Breast epithelium (tissue), 4 donors: ENCODE results near the gene COL8A2. TPM values are rescaled to one million over a fixed set of nuclear protein-coding genes. Genes with fewer than 3 reads are reported as not detected.

Source experiments
- DNase-seq, 2 donors: peaks; one replicate each; pipeline ENCODE4 v3.0.0-alpha.2; 2019; ENCODE audit warnings: low spot score in 2 of 2
- H3K27ac ChIP-seq, 2 donors: fragments of 200-600 bp; sonication (generic) in 1 of 2; one replicate each; pipeline ENCODE4 v1.5.1; 2016 to 2019; ENCODE audit warnings: mild to moderate bottlenecking in 1 of 2
- H3K27me3 ChIP-seq, 2 donors: fragments of 200-600 bp; sonication (generic) in 1 of 2; one replicate each; pipeline versions ENCODE4 v1.5.1 to v1.6.0; 2017 to 2019; ENCODE audit warnings: control low read depth in 1 of 2, mild to moderate bottlenecking in 1 of 2
- H3K36me3 ChIP-seq: fragments of 200-600 bp; one replicate; pipeline ENCODE4 v1.5.1; 2019
- H3K4me1 ChIP-seq, 2 donors: fragments of 200-600 bp; sonication (generic); one replicate each; pipeline ENCODE4 v1.5.1; 2016 to 2019; ENCODE audit warnings: control low read depth in 1 of 2
- H3K4me3 ChIP-seq, 3 donors: fragments of 200-600 bp; sonication (generic); 1 replicate in 2 of 3; 2 replicates in 1 of 3; pipeline ENCODE4 v1.5.1; 2016 to 2019; ENCODE audit warnings: mild to moderate bottlenecking in 3 of 3, moderate library complexity in 2 of 3
- H3K9me3 ChIP-seq, 2 donors: fragments of 200-600 bp; sonication (generic) in 1 of 2; one replicate each; pipeline ENCODE4 v1.5.1; 2016 to 2019; ENCODE audit warnings: control low read depth in 1 of 2
- POLR2A ChIP-seq: fragments of 450-650 bp; IDR thresholded peaks from one replicate; pipeline ENCODE4 v1.6.1; 2016; ENCODE audit warnings: antibody characterized with exemption, mild to moderate bottlenecking, moderate library complexity
- POLR2AphosphoS5 ChIP-seq, 3 donors: sonication (generic); formaldehyde crosslinking; IDR thresholded peaks; one replicate each; pipeline ENCODE4 v1.6.1; 2017; ENCODE audit warnings: antibody characterized with exemption in 3 of 3
- intact Hi-C: fragments of 100-400 bp; cut with DNase I; formaldehyde crosslinking; loops from one replicate; pipeline ENCODE4 v1.15.1; 2023; ENCODE audit warnings: low total_unique reads
- total RNA-seq, 3 donors: library from RNA; depleted of rRNA; stranded (reverse); fragments of >200 nt; gene quantifications; one replicate each; pipeline ENCODE4 v1.1.0, GENCODE V29; 2016
- TF ChIP-seq, protein P1 (sequence below), 3 donors: fragments of 450-650 bp; IDR thresholded peaks; one replicate each; pipeline ENCODE4 v1.5.1; 2016 to 2017; ENCODE audit warnings: antibody characterized with exemption in 3 of 3, mild to moderate bottlenecking in 3 of 3, moderate library complexity in 3 of 3

COL8A2 gene
- total RNA-seq, 3 donors from 2014 or later: 3.4 to 20.6 (median 11.1) TPM

DNA sequence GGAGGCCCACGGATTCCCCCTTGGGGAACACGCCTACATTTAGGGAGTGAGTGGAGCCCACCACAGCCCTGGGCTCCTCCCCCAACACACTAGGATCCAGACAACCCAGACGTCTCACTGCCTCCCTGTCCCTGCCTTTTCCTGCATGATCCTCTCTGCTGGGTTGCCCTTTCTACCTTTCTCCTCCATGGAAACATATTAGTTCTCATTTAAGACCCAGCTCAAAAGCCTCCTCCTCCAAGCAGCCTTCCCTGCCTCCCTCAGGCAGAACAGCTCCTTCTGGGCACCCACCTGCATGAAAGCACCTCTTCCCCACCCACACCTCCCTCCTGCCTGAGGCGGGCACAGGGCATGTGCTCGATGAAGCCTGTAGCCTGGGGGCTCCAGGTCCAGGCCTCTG is 10.7 kb downstream of the COL8A2 start:
- Histone ChIP-seq H3K4me1 (peaks cover 4 to 21% of the 10 kb centered on the region in 2 donors), H3K27me3 (no peaks in the 10 kb centered on the region), H3K36me3 (no peaks in the 10 kb centered on the region), H3K9me3 (no peaks in the 10 kb centered on the region), H3K4me3 (no peak overlapping the region), H3K27ac (peak overlapping the region; percentile 67 to 86)
- intact Hi-C loops: no loop called here
- TF ChIP-seq POLR2A (no peak), POLR2AphosphoS5 (IDR thresholded peaks at IDR 0.05) (no peak)
- TF ChIP-seq, protein P1, sequence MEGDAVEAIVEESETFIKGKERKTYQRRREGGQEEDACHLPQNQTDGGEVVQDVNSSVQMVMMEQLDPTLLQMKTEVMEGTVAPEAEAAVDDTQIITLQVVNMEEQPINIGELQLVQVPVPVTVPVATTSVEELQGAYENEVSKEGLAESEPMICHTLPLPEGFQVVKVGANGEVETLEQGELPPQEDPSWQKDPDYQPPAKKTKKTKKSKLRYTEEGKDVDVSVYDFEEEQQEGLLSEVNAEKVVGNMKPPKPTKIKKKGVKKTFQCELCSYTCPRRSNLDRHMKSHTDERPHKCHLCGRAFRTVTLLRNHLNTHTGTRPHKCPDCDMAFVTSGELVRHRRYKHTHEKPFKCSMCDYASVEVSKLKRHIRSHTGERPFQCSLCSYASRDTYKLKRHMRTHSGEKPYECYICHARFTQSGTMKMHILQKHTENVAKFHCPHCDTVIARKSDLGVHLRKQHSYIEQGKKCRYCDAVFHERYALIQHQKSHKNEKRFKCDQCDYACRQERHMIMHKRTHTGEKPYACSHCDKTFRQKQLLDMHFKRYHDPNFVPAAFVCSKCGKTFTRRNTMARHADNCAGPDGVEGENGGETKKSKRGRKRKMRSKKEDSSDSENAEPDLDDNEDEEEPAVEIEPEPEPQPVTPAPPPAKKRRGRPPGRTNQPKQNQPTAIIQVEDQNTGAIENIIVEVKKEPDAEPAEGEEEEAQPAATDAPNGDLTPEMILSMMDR (IDR thresholded peaks at IDR 0.05): no peak
- DNase-seq: no peak

DNA sequence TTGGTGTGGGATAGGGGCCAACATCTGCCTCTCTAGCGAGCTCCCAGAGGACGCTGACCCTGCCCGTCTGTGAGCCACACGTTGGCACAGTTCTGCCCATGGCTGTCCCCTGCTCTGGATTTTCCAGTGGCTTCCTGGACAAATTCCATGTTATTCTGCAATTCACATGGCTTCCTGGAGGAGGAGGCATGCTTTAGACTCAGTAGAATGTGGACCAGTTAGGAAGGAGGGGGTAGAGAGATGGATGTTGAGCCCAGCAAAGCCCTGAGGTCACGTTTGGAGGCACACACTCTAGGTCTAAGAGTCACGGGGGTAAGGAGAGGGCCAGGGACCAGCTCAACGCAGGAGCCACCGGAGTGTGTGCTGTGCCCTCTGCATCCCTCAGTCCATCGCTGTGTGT is 12.2 kb downstream of the COL8A2 start:
- intact Hi-C loops: loop anchor here (1.0 kb wide), 1 partner anchor 14 kb away; no protein-coding TSS in a partner anchor
- Histone ChIP-seq H3K27ac (no peak overlapping the region), H3K9me3 (no peaks in the 10 kb centered on the region), H3K36me3 (no peaks in the 10 kb centered on the region), H3K4me1 (peaks cover 8 to 24% of the 10 kb centered on the region in 2 donors), H3K4me3 (no peak overlapping the region), H3K27me3 (no peaks in the 10 kb centered on the region)
- TF ChIP-seq, protein P1 (IDR thresholded peaks at IDR 0.05): no peak
- TF ChIP-seq POLR2AphosphoS5 (IDR thresholded peaks at IDR 0.05): no peak
- TF ChIP-seq POLR2A: no peak
- no peak for DNase-seq

DNA sequence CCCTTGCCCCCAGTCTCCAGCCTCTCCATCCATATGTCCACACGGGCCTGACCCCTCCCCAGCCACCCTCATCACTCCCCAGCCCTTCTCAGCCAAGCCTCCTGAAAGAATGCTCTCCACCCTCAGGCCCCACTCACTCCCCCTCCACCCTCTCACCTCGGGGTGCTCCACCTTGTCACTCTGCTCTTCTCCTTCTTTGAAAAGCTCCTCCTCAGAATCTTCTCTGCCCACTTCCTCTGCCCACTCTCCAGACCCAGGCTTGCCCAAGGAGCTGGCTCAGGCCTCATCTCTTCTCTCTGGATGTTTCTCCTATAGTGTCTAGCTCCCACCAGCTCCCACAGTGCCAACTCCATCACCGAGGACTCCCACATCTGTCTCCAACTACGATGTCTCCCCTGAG is 13.9 kb downstream of the COL8A2 start:
- TF ChIP-seq, protein P1 (IDR thresholded peaks at IDR 0.05): no peak
- TF ChIP-seq POLR2AphosphoS5 (IDR thresholded peaks at IDR 0.05) (no peak), POLR2A (no peak)
- H3K4me1 ChIP-seq: peaks cover 8 to 20% of the 10 kb centered on the region in 2 donors
- H3K36me3 ChIP-seq: no peaks in the 10 kb centered on the region
- no peak for DNase-seq
- H3K9me3 ChIP-seq: no peaks in the 10 kb centered on the region
- H3K27ac ChIP-seq: peak overlapping the region; percentile 29 to 38
- H3K4me3 ChIP-seq: no peak overlapping the region
- no peaks in the 10 kb centered on the region for H3K27me3 ChIP-seq
- intact Hi-C loops: no loop called here

DNA sequence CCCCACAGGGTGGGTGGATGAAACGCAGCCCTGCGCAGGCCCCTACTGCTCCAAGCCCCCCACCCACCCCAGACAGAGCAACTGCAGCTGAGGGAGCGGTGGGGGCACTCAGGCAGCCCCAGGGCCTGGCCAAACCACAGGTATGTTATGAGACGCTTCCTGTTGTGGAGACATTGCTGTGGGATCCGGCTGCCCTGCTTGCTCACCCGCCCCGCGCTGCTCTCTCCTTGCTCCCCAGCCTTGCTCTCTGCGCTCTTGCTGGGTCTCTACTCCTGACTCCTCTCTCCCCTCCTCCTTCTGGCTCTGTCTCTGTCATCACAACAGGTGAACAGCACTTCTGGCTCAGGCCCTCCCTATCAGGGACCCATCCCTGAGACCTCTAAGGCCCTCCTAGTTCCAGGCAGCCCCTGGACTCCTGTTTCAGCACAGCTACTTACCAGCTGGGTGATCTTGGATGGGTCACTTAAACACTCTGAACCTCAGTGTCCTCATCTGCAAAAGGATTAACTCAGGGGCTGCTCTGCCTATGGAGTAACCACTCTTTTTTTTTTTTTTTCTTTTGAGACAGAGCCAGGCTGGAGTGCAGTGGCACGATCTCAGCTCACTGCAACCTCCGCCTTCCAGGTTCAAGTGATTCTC is 15.9 kb downstream of the COL8A2 start:
- H3K36me3 ChIP-seq: no peaks in the 10 kb centered on the region
- H3K4me1 ChIP-seq: peaks cover 3 to 10% of the 10 kb centered on the region in 2 donors
- peak in 1 of 2 donors; percentile 86 for DNase-seq
- H3K27me3 ChIP-seq: no peaks in the 10 kb centered on the region
- TF ChIP-seq POLR2AphosphoS5 (IDR thresholded peaks at IDR 0.05): peak in 1 of 3 donors; percentile 33
- TF ChIP-seq, protein P1 (IDR thresholded peaks at IDR 0.05): no peak
- H3K4me3 ChIP-seq: peak overlapping the region in 1 of 3 donors; percentile 23
- H3K27ac ChIP-seq: peak overlapping the region; percentile 84 to 89
- H3K9me3 ChIP-seq: no peaks in the 10 kb centered on the region
- intact Hi-C loops: loop anchor here (2.0 kb wide), 1 partner anchor 20 kb away; no protein-coding TSS in a partner anchor

DNA sequence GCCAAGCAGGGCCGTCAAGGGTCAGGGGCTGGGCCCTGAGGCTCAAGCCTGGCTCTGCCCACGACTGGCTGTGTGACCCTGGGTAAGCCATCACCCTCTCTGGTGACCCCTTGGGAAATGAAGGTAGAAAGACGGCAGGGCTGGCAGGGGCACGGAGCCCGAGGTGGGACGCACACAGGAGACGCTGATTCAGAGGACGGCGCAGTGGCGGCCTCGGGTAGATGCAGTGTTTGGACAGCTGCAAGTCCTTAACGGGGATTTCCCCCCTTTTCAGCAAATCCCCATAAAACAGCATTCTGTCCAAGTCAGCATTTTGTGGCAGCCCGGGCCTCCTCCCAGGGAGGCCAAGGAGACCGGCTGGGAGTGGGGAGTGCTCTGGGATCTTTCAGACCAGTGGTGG is 16.7 kb downstream of the COL8A2 start:
- H3K27ac ChIP-seq: peak overlapping the region; percentile 84 to 89
- intact Hi-C loops: loop anchor here (2.0 kb wide), 1 partner anchor 20 kb away; no protein-coding TSS in a partner anchor
- H3K4me1 ChIP-seq: peaks cover 3 to 10% of the 10 kb centered on the region in 2 donors

More for the DNA sequence above, 16.7 kb downstream of the COL8A2 start:
- no peaks in the 10 kb centered on the region for H3K36me3 ChIP-seq
- no peaks in the 10 kb centered on the region for H3K27me3 ChIP-seq
- TF ChIP-seq POLR2A: no peak
- no peak for TF ChIP-seq POLR2AphosphoS5 (IDR thresholded peaks at IDR 0.05)
- TF ChIP-seq, protein P1 (IDR thresholded peaks at IDR 0.05): no peak
- no peak overlapping the region for H3K4me3 ChIP-seq
- no peaks in the 10 kb centered on the region for H3K9me3 ChIP-seq
- DNase-seq: no peak
